K562 (cell line): ENCODE data around the gene RABGAP1L. TPM values are rescaled to one million over a fixed set of nuclear protein-coding genes. Genes with fewer than 3 reads are reported as not detected.

Experiments used
- ATAC-seq: fragments of 200-7000 bp; cut with Tn5 transposase; 3 replicates; pipeline ENCODE4 v1.9.1; 2020; ENCODE audit warnings: moderate library complexity
- BruUV-seq: library from RNA; stranded (reverse); fragments of 400-500 nt; replicated peaks from 2 replicates; lab custom pipeline; 2021; lab: Mats Ljungman, UMichigan
- CTCF ChIA-PET: fragments of 300-600 bp; formaldehyde crosslinking; extraction: SDS; loops from one replicate; lab custom pipeline; 2021; ENCODE audit warnings: low intra/inter-chr PET ratio; lab: Yijun Ruan, JAX
- POLR2A ChIA-PET: fragments of 300-600, 350-650 bp; sonication (Branson Sonifier 250); formaldehyde crosslinking; extraction: SDS; loops from one replicate; lab custom pipeline; 2021; ENCODE audit warnings: antibody characterized with exemption, inconsistent platforms; lab: Yijun Ruan, JAX
- DNase-seq, 4 experiments: peaks; one replicate each; pipeline versions ENCODE4 v3.0.0 to v3.0.0-alpha.2; 2011 to 2018; ENCODE audit warnings: low spot score in 3 of 4, mixed read lengths in 3 of 4; ENCODE audit errors: extremely low read depth in 1 of 4
- FAIRE-seq: peaks from 2 replicates; lab custom pipeline; 2011; peaks lifted over from hg19 to GRCh38; lab: Jason Lieb, UNC
- H2AFZ ChIP-seq: 2 replicates; pipeline ENCODE4 v1.6.0; 2011; ENCODE audit warnings: low read depth, low read length, control low read depth, inconsistent platforms
- H3K27ac ChIP-seq: fragments of 200-600 bp; 3 replicates; pipeline ENCODE4 v1.8.0; 2011; ENCODE audit warnings: low read depth, mild to moderate bottlenecking, control low read depth, inconsistent platforms, low read length, moderate library complexity, mixed read lengths; ENCODE audit errors: extremely low read depth
- H3K27me3 ChIP-seq, 2 experiments: fragments of 300-600 bp in 1 of 2; 2 replicates in 1 of 2; 3 replicates in 1 of 2; pipeline versions ENCODE4 v1.6.0 to v1.8.0; 2011; ENCODE audit warnings: inconsistent platforms in 2 of 2, low read length in 2 of 2, mild to moderate bottlenecking in 1 of 2, mixed read lengths in 1 of 2, moderate library complexity in 1 of 2; ENCODE audit not compliant: control insufficient read depth in 2 of 2, insufficient read depth in 2 of 2
- H3K36me3 ChIP-seq: fragments of 300-600 bp; 3 replicates; pipeline ENCODE4 v1.8.0; 2011; ENCODE audit warnings: mild to moderate bottlenecking, low read length, inconsistent platforms; ENCODE audit not compliant: control insufficient read depth, insufficient read depth
- H3K4me1 ChIP-seq, 2 experiments: fragments of 200-600 bp in 1 of 2; replicated peaks in 1 of 2; 2 replicates in 1 of 2; 3 replicates in 1 of 2; pipeline versions ENCODE4 v1.5.1 to v1.8.0; 2011; ENCODE audit warnings: inconsistent platforms in 2 of 2, low read length in 2 of 2, mild to moderate bottlenecking in 1 of 2, mixed read lengths in 1 of 2, moderate library complexity in 1 of 2; ENCODE audit not compliant: control insufficient read depth in 2 of 2, insufficient read depth in 2 of 2
- H3K4me2 ChIP-seq: 2 replicates; pipeline ENCODE4 v1.6.1; 2011; ENCODE audit warnings: low read length, control low read depth, inconsistent platforms, mixed read lengths; ENCODE audit not compliant: insufficient read depth
- H3K4me3 ChIP-seq: fragments of 200-600 bp; sonication (generic), shearing (Covaris generic); 2 replicates; pipeline ENCODE4 v1.5.1; 2016; ENCODE audit warnings: control low read depth, inconsistent platforms
- H3K79me2 ChIP-seq: fragments of 200-600 bp; 3 replicates; pipeline ENCODE4 v1.8.0; 2011; ENCODE audit warnings: low read length, inconsistent platforms; ENCODE audit not compliant: control insufficient read depth, insufficient read depth
- H3K9ac ChIP-seq, 2 experiments: 2 replicates each; pipeline versions ENCODE4 v1.6.0 to v1.6.1; 2011; ENCODE audit warnings: low read depth in 2 of 2, low read length in 2 of 2, control low read depth in 1 of 2, inconsistent platforms in 1 of 2, mild to moderate bottlenecking in 1 of 2, mixed read lengths in 1 of 2; ENCODE audit not compliant: insufficient read depth in 1 of 2
- H3K9me1 ChIP-seq: one replicate; pipeline ENCODE4 v1.6.0; 2011; ENCODE audit warnings: inconsistent platforms, mild to moderate bottlenecking, low read length, moderate library complexity; ENCODE audit not compliant: control insufficient read depth, insufficient read depth
- H3K9me3 ChIP-seq: replicated peaks from 2 replicates; pipeline ENCODE4 v1.5.1; 2011; ENCODE audit warnings: low read depth, low read length, inconsistent platforms; ENCODE audit not compliant: control insufficient read depth, insufficient read depth
- H4K20me1 ChIP-seq: replicated peaks from 2 replicates; pipeline ENCODE4 v1.6.1; 2011; ENCODE audit warnings: low read length, inconsistent platforms, mixed read lengths; ENCODE audit not compliant: control insufficient read depth, insufficient read depth
- ATF1 ChIP-seq, 2 experiments: fragments of 450-650 bp in 1 of 2; IDR thresholded peaks; 2 replicates each; pipeline ENCODE4 v1.6.1; 2016; ENCODE audit warnings: missing compliant biosample characterization in 1 of 2, missing genetic modification characterization in 1 of 2
- ATF7 ChIP-seq: fragments of 450-650 bp; IDR thresholded peaks from 2 replicates; pipeline ENCODE4 v1.7.1; 2014; ENCODE audit warnings: mild to moderate bottlenecking, moderate library complexity
- HIVEP1 ChIP-seq: fragments of 250-450 bp; sonication (Bioruptor Pico); IDR thresholded peaks from 2 replicates; pipeline ENCODE4 v1.4.0; 2020; ENCODE audit warnings: mild to moderate bottlenecking
- MAFF ChIP-seq: IDR thresholded peaks from 2 replicates; pipeline ENCODE4 v1.6.1; 2012; ENCODE audit warnings: low read length, improper control_type of control experiment
- MED1 ChIP-seq: sonication (generic); formaldehyde crosslinking; IDR thresholded peaks from 2 replicates; pipeline ENCODE4 v1.8.1; 2023; ENCODE audit warnings: missing genetic modification reagents, borderline replicate concordance
- NCOA4 ChIP-seq: fragments of 450-650 bp; IDR thresholded peaks from 2 replicates; pipeline ENCODE4 v1.6.1; 2018; ENCODE audit warnings: mild to moderate bottlenecking; ENCODE audit not compliant: partially characterized antibody
- SMC3 ChIP-seq: conservative IDR thresholded peaks from 2 replicates; pipeline ENCODE4 v1.6.1; 2011; ENCODE audit warnings: low read depth, low read length, improper control_type of control experiment; ENCODE audit not compliant: insufficient read depth
- SRSF7 ChIP-seq: fragments of 200-400 bp; formaldehyde crosslinking; optimal IDR thresholded peaks from 2 replicates; pipeline ENCODE3; 2017; ENCODE audit warnings: mild to moderate bottlenecking, low read depth, low read length
- STAT5B ChIP-seq: fragments of 250-450 bp; sonication (Bioruptor Pico); IDR thresholded peaks from 2 replicates; pipeline ENCODE4 v1.8.0; 2021; ENCODE audit warnings: mild to moderate bottlenecking, inconsistent platforms
- TSC22D4 ChIP-seq: fragments of 450-650 bp; IDR thresholded peaks from 2 replicates; pipeline ENCODE4 v1.6.1; 2016; ENCODE audit warnings: missing genetic modification characterization, missing biosample characterization, control low read depth
- ZFX ChIP-seq: sonication (generic); formaldehyde crosslinking; IDR thresholded peaks from 2 replicates; pipeline ENCODE4 v1.8.0; 2022; ENCODE audit warnings: mild to moderate bottlenecking, missing genetic modification reagents, moderate library complexity
- WGBS: fragments of 100-300 bp; shearing (Covaris generic); methylation state at CpG from one replicate; pipeline ENCODE4 v1.1.6; 2016; ENCODE audit warnings: low coverage, mixed read lengths; ENCODE audit not compliant: insufficient coverage; ENCODE audit errors: missing lambda C conversion rate; 5-methylcytosine and 5-hydroxymethylcytosine counted together
- in situ Hi-C: fragments of 300-500 bp; cut with MboI; formaldehyde crosslinking; loops from 4 replicates; pipeline ENCODE4 v1.15.0; 2018; ENCODE audit warnings: inconsistent platforms, mixed read lengths
- intact Hi-C: fragments of 100-400 bp; cut with micrococcal nuclease; formaldehyde crosslinking; loops from 2 replicates; pipeline ENCODE4 v1.14.2; 2022
- polyA plus RNA-seq, 8 experiments: library from polyadenylated mRNA; depleted of rRNA in 4 of 8; stranded (reverse) in 5 of 8; unstranded in 3 of 8; fragments of >200 nt; fragmentation: Nextera tagmentation in 2 of 8; fragmentation: Illumina TruSeq in 1 of 8; extraction: Ambion mirVana in 2 of 8; extraction: Trizol in 1 of 8; gene quantifications; 2 replicates each; pipeline versions ENCODE4 v1.2.1 to v1.2.3, GENCODE V29; 2011 to 2014; ENCODE audit warnings: inconsistent platforms in 1 of 8, missing spikeins in 1 of 8
- total RNA-seq, 7 experiments: library from RNA; depleted of rRNA in 6 of 7; stranded (reverse); fragments of >200 nt in 6 of 7; fragmentation: Illumina TruSeq in 2 of 7; extraction: Trizol in 2 of 7; gene quantifications; 2 replicates each; pipeline versions ENCODE4 v1.2.1 to v1.2.3, GENCODE V29; 2011 to 2021; ENCODE audit warnings: low replicate concordance in 1 of 7
- TF ChIP-seq, protein P1 (sequence below): fragments of 450-650 bp; IDR thresholded peaks from 2 replicates; pipeline ENCODE4 v1.7.0; 2016; ENCODE audit warnings: borderline replicate concordance
- TF ChIP-seq, protein P2 (sequence below): sonication (generic); formaldehyde crosslinking; IDR thresholded peaks from 2 replicates; pipeline ENCODE4 v1.8.1; 2023; ENCODE audit warnings: mild to moderate bottlenecking, missing genetic modification reagents

The RABGAP1L gene
- total and polyA plus RNA-seq, 9 of the 15 experiments (the other 6 are each of a cell fraction or from before 2014, with no cell fraction given) = 16.5 to 44.9 (median 26.7) TPM

DNA sequence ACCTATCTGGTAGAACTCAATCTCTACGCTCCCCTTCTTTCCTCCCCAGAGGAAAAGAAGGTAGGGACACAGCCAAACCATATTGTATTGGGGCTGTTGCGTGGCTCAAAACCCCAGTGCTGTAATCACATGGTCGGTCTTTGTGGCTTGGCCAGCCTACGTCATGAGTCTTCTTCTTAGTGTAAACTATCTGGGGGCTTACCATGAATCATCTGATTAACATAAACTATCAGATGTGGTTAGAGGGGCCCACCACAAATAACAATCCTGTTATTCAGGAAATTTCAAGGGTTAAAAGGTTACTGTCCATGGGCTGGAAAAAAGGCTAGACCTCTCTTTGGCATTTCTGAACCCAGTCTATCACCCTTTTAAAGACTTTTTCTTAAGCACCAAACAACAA lies 238.9 kb downstream of the RABGAP1L start:
- peaks cover 10% of the 10 kb centered on the region; the same call in 2 of the 3 replicates for H3K36me3 ChIP-seq
- H3K4me1 ChIP-seq = no peaks in the 10 kb centered on the region
- ATAC-seq (no peak), DNase-seq (no peak), FAIRE-seq (no peak)
- no peaks in the 10 kb centered on the region for H3K9me1 ChIP-seq
- ChIA-PET CTCF (no interaction called here), POLR2A (no interaction called here)
- WGBS = 89% methylated on average over 4 of the region's 4 CpGs
- no peaks in the 10 kb centered on the region for H3K9me3 ChIP-seq
- H2AFZ ChIP-seq = no peak overlapping the region
- H4K20me1 ChIP-seq = no peaks in the 10 kb centered on the region
- in situ Hi-C loops = no loop called here
- TF ChIP-seq SMC3 (no peak), ATF7 (no peak), MAFF (no peak), HIVEP1 (CRISPR knock-in tag) (no peak), ATF1 (CRISPR knock-in tag; IDR thresholded peaks at IDR 0.05) (no peak), ATF1 (tag; IDR thresholded peaks at IDR 0.05) (no peak), TSC22D4 (tag) (no peak), ZFX (CRISPR knock-in tag) (no peak), NCOA4 (no peak), MED1 (CRISPR knock-in tag) (no peak), STAT5B (CRISPR knock-in tag) (no peak), SRSF7 (no peak)
- TF ChIP-seq, protein P1, sequence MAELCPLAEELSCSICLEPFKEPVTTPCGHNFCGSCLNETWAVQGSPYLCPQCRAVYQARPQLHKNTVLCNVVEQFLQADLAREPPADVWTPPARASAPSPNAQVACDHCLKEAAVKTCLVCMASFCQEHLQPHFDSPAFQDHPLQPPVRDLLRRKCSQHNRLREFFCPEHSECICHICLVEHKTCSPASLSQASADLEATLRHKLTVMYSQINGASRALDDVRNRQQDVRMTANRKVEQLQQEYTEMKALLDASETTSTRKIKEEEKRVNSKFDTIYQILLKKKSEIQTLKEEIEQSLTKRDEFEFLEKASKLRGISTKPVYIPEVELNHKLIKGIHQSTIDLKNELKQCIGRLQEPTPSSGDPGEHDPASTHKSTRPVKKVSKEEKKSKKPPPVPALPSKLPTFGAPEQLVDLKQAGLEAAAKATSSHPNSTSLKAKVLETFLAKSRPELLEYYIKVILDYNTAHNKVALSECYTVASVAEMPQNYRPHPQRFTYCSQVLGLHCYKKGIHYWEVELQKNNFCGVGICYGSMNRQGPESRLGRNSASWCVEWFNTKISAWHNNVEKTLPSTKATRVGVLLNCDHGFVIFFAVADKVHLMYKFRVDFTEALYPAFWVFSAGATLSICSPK = no peak
- TF ChIP-seq, protein P2, sequence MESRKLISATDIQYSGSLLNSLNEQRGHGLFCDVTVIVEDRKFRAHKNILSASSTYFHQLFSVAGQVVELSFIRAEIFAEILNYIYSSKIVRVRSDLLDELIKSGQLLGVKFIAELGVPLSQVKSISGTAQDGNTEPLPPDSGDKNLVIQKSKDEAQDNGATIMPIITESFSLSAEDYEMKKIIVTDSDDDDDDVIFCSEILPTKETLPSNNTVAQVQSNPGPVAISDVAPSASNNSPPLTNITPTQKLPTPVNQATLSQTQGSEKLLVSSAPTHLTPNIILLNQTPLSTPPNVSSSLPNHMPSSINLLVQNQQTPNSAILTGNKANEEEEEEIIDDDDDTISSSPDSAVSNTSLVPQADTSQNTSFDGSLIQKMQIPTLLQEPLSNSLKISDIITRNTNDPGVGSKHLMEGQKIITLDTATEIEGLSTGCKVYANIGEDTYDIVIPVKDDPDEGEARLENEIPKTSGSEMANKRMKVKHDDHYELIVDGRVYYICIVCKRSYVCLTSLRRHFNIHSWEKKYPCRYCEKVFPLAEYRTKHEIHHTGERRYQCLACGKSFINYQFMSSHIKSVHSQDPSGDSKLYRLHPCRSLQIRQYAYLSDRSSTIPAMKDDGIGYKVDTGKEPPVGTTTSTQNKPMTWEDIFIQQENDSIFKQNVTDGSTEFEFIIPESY (CRISPR knock-in tag) = no peak
- no peak overlapping the region for H3K4me2 ChIP-seq
- no peak overlapping the region for H3K27ac ChIP-seq
- no peak overlapping the region for H3K4me3 ChIP-seq
- intact Hi-C loops = no loop called here
- H3K79me2 ChIP-seq = no peaks in the 10 kb centered on the region
- no peaks in the 10 kb centered on the region for H3K27me3 ChIP-seq
- BruUV-seq = no TSS peak
- no peak overlapping the region for H3K9ac ChIP-seq
